Peyer's patch (tissue), 4 donors: ENCODE results near the gene CDRT15.

ENCODE experiments used
- POLR2A ChIP-seq, 2 donors: fragments of 450-650 bp; IDR thresholded peaks; one replicate each; pipeline ENCODE4 v1.5.1; 2017; ENCODE audit warnings: antibody characterized with exemption in 2 of 2, mild to moderate bottlenecking in 2 of 2, moderate library complexity in 2 of 2
- TF ChIP-seq, protein P1 (sequence below), 6 experiments: fragments of 450-650 bp in 4 of 6; fragments of 200-600 bp in 2 of 6; sonication (generic) in 1 of 6; IDR thresholded peaks; one replicate each; pipeline ENCODE4 v1.5.1; 2017 to 2019; ENCODE audit warnings: antibody characterized with exemption in 6 of 6, mild to moderate bottlenecking in 3 of 6, moderate library complexity in 1 of 6

DNA sequence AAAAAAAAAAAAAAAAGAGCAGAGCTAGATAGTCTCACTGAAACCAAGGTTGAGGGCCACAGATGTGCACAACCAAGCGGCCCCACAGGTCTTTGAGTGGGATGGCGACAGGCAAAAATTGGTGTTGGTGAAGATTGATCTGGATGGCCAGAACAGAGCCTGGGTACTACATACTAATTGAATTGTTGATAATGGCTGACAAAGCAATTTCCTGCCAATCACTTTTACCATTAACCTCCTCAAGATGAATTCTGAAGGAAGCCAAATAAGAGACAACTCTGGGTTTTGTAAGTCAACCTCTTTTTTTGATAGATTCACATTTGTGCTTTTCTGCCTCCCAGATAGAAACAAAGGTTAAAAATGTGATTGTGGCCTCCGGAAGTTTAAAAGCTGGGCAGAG lies 44.9 kb upstream of the CDRT15 start:
- TF ChIP-seq, protein P1, sequence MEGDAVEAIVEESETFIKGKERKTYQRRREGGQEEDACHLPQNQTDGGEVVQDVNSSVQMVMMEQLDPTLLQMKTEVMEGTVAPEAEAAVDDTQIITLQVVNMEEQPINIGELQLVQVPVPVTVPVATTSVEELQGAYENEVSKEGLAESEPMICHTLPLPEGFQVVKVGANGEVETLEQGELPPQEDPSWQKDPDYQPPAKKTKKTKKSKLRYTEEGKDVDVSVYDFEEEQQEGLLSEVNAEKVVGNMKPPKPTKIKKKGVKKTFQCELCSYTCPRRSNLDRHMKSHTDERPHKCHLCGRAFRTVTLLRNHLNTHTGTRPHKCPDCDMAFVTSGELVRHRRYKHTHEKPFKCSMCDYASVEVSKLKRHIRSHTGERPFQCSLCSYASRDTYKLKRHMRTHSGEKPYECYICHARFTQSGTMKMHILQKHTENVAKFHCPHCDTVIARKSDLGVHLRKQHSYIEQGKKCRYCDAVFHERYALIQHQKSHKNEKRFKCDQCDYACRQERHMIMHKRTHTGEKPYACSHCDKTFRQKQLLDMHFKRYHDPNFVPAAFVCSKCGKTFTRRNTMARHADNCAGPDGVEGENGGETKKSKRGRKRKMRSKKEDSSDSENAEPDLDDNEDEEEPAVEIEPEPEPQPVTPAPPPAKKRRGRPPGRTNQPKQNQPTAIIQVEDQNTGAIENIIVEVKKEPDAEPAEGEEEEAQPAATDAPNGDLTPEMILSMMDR (IDR thresholded peaks at IDR 0.05): no peak
- no peak for TF ChIP-seq POLR2A (IDR thresholded peaks at IDR 0.05)
